ENCODE data around the gene TIFAB.

GRCh38 chr5:135477613-135478066 is 25.5 kb upstream of the TIFAB start:
- TF ChIP-seq RAD21 (IDR thresholded peaks at IDR 0.05; ENCODE audit: low read length) (no peak), CTCF (IDR thresholded peaks at IDR 0.05) (no peak), POLR2AphosphoS5 (IDR thresholded peaks at IDR 0.05; ENCODE audit: low read depth, low read length) (no peak), RFX5 (IDR thresholded peaks at IDR 0.05; ENCODE audit: low read length) (no peak), JUND (IDR thresholded peaks at IDR 0.05) (no peak), GABPA (IDR thresholded peaks at IDR 0.05; ENCODE audit: low read depth) (no peak), NRF1 (IDR thresholded peaks at IDR 0.05; ENCODE audit: low read depth, low read length) (no peak), EP300 (IDR thresholded peaks at IDR 0.05; ENCODE audit: borderline replicate concordance in 1 of 2, low read depth in 1 of 2, low read length in 1 of 2) (no peak), TAF1 (IDR thresholded peaks at IDR 0.05; ENCODE audit: borderline replicate concordance, low read depth, low read length) (no peak), YY1 (IDR thresholded peaks at IDR 0.05; ENCODE audit: low read depth) (no peak), EZH2phosphoT487 (IDR thresholded peaks at IDR 0.05; ENCODE audit: borderline replicate concordance, low read depth) (no peak)
